Adipocyte (in vitro differentiated cells): ENCODE measurements around the gene MCF2.

Experiments used
- DNase-seq: peaks from one replicate; pipeline ENCODE4 v3.0.0-alpha.2; 2015; ENCODE audit warnings: low read depth
- H3K27me3 ChIP-seq: replicated peaks from 2 replicates; pipeline ENCODE4 v1.7.0; 2013; ENCODE audit warnings: mild to moderate bottlenecking, low read length, moderate library complexity; ENCODE audit not compliant: control insufficient read depth, insufficient read depth
- H3K36me3 ChIP-seq: 2 replicates; pipeline ENCODE4 v1.7.0; 2013; ENCODE audit warnings: low read length, mild to moderate bottlenecking, moderate library complexity; ENCODE audit not compliant: control insufficient read depth, insufficient read depth, severe bottlenecking
- H3K4me1 ChIP-seq: 2 replicates; pipeline ENCODE4 v1.7.0; 2013; ENCODE audit warnings: mild to moderate bottlenecking, low read length, moderate library complexity; ENCODE audit not compliant: control insufficient read depth, insufficient read depth
- H3K4me3 ChIP-seq: 2 replicates; pipeline ENCODE4 v1.7.0; 2013; ENCODE audit warnings: mild to moderate bottlenecking, low read length, moderate library complexity
- H3K9ac ChIP-seq: 2 replicates; pipeline ENCODE4 v1.7.0; 2013; ENCODE audit warnings: mild to moderate bottlenecking, low read length, moderate library complexity
- H3K9me3 ChIP-seq: 2 replicates; pipeline ENCODE4 v1.7.0; 2013; ENCODE audit warnings: mild to moderate bottlenecking, low read length, moderate library complexity; ENCODE audit not compliant: control insufficient read depth

MCF2 gene

GRCh38 chrX:139708067-139708466 lies at the start of gene MCF2:
Gene MCF2, minus strand, starts transcription at chrX:139708167. Its CDS starts 56,423 bp downstream, at chrX:139651744.
- Histone ChIP-seq H3K9ac (no peak within 1 kb of the TSS), H3K9me3 (peaks cover 4% of the 10 kb centered on the region), H3K27me3 (no peaks in the 10 kb centered on the region), H3K4me3 (no peak within 1 kb of the TSS), H3K4me1 (no peaks in the 10 kb centered on the region), H3K36me3 (no peaks in the 10 kb centered on the region)
- DNase-seq, result no peak

- DNase-seq, result no peak
These were observed 43.1 kb upstream of the MCF2 start for GRCh38 chrX:139751053-139751452.

GRCh38 chrX:139750390-139750789 lies 42.4 kb upstream of the MCF2 start:
- no peak overlapping the region for H3K4me3 ChIP-seq
- peaks cover 16% of the 10 kb centered on the region for H3K9me3 ChIP-seq
- H3K36me3 ChIP-seq, result peaks cover 3% of the 10 kb centered on the region
- H3K4me1 ChIP-seq, result no peaks in the 10 kb centered on the region
- DNase-seq, result peak; percentile 26
- no peaks in the 10 kb centered on the region for H3K27me3 ChIP-seq
- H3K9ac ChIP-seq, result no peak overlapping the region

More at GRCh38 chrX:139751053-139751452, 43.1 kb upstream of the MCF2 start:
- H3K27me3 ChIP-seq, result no peaks in the 10 kb centered on the region
- H3K9me3 ChIP-seq, result peaks cover 16% of the 10 kb centered on the region
- H3K4me1 ChIP-seq, result no peaks in the 10 kb centered on the region
- no peak overlapping the region for H3K4me3 ChIP-seq
- H3K9ac ChIP-seq, result no peak overlapping the region
- H3K36me3 ChIP-seq, result peaks cover 3% of the 10 kb centered on the region

GRCh38 chrX:139739138-139739537 lies 31.2 kb upstream of the MCF2 start:
- Histone ChIP-seq H3K36me3 (peaks cover 6% of the 10 kb centered on the region), H3K4me1 (no peaks in the 10 kb centered on the region), H3K9me3 (no peaks in the 10 kb centered on the region), H3K27me3 (no peaks in the 10 kb centered on the region), H3K4me3 (no peak overlapping the region), H3K9ac (no peak overlapping the region)
- peak; percentile 34 for DNase-seq

- Histone ChIP-seq H3K9me3 (no peaks in the 10 kb centered on the region), H3K4me1 (no peaks in the 10 kb centered on the region), H3K36me3 (peaks cover 6% of the 10 kb centered on the region), H3K9ac (no peak overlapping the region), H3K4me3 (no peak overlapping the region), H3K27me3 (no peaks in the 10 kb centered on the region)
- no peak for DNase-seq
These were observed 30.6 kb upstream of the MCF2 start for GRCh38 chrX:139738581-139738980.

GRCh38 chrX:139736151-139736550 lies 28.2 kb upstream of the MCF2 start:
- H3K9ac ChIP-seq, result no peak overlapping the region
- H3K4me1 ChIP-seq, result no peaks in the 10 kb centered on the region
- H3K36me3 ChIP-seq, result peaks cover 12% of the 10 kb centered on the region
- H3K9me3 ChIP-seq, result no peaks in the 10 kb centered on the region
- H3K4me3 ChIP-seq, result no peak overlapping the region
- no peaks in the 10 kb centered on the region for H3K27me3 ChIP-seq
- DNase-seq, result no peak

- Histone ChIP-seq H3K27me3 (no peaks in the 10 kb centered on the region), H3K4me3 (no peak overlapping the region), H3K36me3 (peaks cover 16% of the 10 kb centered on the region), H3K9me3 (no peaks in the 10 kb centered on the region), H3K4me1 (no peaks in the 10 kb centered on the region), H3K9ac (no peak overlapping the region)
- no peak for DNase-seq
These were observed 27.0 kb upstream of the MCF2 start for GRCh38 chrX:139734996-139735395.

- no peak overlapping the region for H3K4me3 ChIP-seq
- no peak for DNase-seq
These were observed 17.8 kb upstream of the MCF2 start for GRCh38 chrX:139725720-139726119.

GRCh38 chrX:139724626-139725025 lies 16.7 kb upstream of the MCF2 start:
- Histone ChIP-seq H3K4me1 (no peaks in the 10 kb centered on the region), H3K27me3 (no peaks in the 10 kb centered on the region), H3K36me3 (peaks cover under 1% of the 10 kb centered on the region), H3K9me3 (no peaks in the 10 kb centered on the region), H3K4me3 (no peak overlapping the region), H3K9ac (no peak overlapping the region)
- no peak for DNase-seq

More at GRCh38 chrX:139725720-139726119, 17.8 kb upstream of the MCF2 start:
- no peaks in the 10 kb centered on the region for H3K27me3 ChIP-seq
- H3K9me3 ChIP-seq, result no peaks in the 10 kb centered on the region
- H3K4me1 ChIP-seq, result no peaks in the 10 kb centered on the region
- H3K9ac ChIP-seq, result no peak overlapping the region
- peaks cover 7% of the 10 kb centered on the region for H3K36me3 ChIP-seq

- no peak for DNase-seq
- no peaks in the 10 kb centered on the region for H3K9me3 ChIP-seq
- H3K36me3 ChIP-seq, result no peaks in the 10 kb centered on the region
These were observed 13.0 kb upstream of the MCF2 start for GRCh38 chrX:139720979-139721378.

GRCh38 chrX:139720136-139720535 lies 12.2 kb upstream of the MCF2 start:
- DNase-seq, result peak; percentile 7
- Histone ChIP-seq H3K4me3 (no peak overlapping the region), H3K36me3 (no peaks in the 10 kb centered on the region), H3K4me1 (no peaks in the 10 kb centered on the region), H3K9ac (no peak overlapping the region), H3K27me3 (no peaks in the 10 kb centered on the region), H3K9me3 (no peaks in the 10 kb centered on the region)

More at GRCh38 chrX:139720979-139721378, 13.0 kb upstream of the MCF2 start:
- H3K9ac ChIP-seq, result no peak overlapping the region
- H3K4me1 ChIP-seq, result no peaks in the 10 kb centered on the region
- H3K27me3 ChIP-seq, result no peaks in the 10 kb centered on the region
- H3K4me3 ChIP-seq, result no peak overlapping the region

GRCh38 chrX:139702658-139703057 lies 5.3 kb downstream of the MCF2 start:
- Histone ChIP-seq H3K4me1 (no peaks in the 10 kb centered on the region), H3K9ac (no peak overlapping the region), H3K36me3 (no peaks in the 10 kb centered on the region), H3K27me3 (peaks cover 2% of the 10 kb centered on the region), H3K9me3 (peaks cover 4% of the 10 kb centered on the region), H3K4me3 (no peak overlapping the region)
- DNase-seq, result no peak
